ENCODE data around the gene EFCAB12.
"Not testable (repeated sequence)": the region's sequence is repeated elsewhere in the genome, so short reads cannot be mapped to it uniquely, and the experiment has no call there.

Gene EFCAB12

DNA sequence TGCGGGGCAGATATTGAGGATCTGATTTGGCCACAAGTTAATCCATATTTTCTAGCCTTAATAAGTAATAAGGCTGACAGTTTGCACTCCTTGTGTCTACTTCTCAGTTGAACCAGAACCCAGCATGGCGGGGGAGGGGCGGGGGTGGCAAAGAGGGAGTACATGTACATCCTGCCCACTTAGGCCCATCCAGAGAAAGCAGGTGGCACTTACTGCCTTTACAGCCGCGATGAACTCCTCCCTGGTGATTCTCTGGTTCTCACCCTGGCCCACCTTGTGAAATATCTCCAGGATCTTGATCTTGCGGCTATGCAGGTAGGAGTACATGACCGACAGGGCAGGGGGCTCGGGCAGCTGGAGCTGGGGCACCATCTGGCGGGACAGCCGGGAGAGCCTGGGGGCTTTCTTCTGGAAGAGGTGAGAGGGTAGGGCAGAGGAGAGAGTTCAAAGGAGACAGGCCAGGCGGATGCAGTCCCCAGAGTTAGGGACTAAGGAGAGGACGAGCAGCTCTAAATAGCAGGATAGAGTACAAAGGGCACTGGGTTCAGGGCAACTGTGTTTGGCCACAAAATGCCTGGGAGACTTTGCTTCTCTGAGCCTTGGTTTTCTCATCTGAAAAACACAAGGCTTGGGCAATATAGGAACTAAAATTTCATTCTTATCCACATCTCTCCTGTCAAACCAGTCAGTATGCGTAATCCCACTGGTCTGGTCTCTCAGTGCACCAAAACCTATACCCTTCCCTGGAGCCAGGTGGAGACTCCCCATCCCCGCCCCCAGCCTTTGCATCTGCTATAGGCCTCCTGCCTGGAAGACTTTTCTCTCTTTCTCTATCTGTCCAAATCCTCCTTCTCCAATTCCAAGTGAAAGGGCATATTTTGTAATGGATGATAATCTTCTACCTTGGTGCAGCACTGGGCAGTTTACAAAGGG is 10.1 kb downstream of the EFCAB12 start:
- DNase-seq = no peak

DNA sequence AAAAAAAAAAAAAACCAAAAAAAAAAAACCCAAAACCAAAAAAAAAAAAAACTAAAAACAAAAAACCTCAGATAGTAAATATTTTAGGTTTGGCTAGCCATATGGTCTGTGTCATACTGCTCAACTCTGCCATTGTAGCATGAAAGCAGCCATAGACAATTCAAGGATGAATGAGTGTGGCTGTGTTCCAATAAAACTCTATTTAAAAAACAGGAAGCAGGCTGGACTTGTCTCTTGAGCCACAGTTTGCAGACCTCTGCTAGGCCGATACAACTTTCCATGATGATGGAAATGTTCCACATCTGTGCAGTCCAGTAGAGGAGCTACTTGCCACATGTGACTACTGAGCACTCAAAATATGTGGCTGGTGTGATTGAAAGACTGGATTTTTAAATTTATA is 11.1 kb downstream of the EFCAB12 start:
- no peak for DNase-seq

DNA sequence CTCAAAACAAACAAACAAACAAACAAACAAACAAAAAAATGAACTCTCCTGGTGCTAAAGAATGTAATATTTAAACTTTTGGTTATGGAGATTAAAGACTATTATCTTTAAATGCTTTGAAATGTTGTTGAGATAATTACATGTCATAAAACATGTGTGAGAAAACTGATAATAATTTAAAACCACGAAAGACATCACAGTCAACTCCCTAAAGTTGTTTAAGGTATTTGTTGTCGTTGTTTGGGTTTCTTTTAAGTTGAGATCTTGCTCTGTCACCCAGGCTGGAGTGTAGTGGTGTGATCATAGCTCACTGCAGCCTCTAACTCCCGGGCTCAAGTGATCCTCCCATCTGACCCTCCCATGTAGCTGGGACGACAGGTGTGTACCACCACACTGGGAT is 12.0 kb downstream of the EFCAB12 start:
- no peak for DNase-seq

DNA sequence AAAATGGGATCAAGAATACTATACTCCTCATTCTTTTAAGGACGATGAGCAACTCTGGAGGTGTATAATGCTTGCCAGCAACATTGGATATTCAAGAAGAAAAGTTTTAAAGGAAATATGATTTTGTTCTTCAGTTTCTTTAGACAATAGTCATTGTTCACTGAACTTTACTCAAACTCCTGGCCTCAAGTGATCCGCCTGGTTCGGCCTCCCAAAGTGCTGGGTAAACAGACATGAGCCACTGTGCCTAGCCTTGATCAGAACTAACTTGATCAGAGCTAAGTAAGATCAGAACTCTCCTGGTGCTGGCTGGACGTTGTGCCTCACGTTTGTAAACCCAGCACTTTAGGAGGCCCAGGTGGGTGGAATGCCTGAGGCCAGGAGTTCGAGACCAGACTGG is 12.6 kb downstream of the EFCAB12 start:
- DNase-seq = no peak

DNA sequence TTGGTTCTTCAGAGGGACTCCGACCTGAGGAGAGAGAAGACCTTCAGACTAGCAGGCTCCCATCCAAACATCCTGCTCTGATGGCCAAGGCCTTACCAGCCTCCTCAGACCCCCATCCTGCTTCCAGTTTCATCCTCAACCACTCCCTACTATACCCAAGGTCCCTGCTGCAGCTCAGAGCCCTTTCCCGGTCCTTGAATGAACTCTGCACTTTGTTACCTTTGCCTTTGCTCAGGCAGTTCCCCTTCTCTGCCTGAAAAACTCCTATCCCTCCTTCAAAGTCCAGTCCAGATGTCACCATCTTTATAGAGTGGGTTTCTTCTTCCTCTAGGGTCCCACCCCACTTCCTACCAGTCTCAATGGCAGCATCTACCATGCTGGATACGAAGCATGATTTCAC is 13.1 kb downstream of the EFCAB12 start:
- DNase-seq = no peak

DNA sequence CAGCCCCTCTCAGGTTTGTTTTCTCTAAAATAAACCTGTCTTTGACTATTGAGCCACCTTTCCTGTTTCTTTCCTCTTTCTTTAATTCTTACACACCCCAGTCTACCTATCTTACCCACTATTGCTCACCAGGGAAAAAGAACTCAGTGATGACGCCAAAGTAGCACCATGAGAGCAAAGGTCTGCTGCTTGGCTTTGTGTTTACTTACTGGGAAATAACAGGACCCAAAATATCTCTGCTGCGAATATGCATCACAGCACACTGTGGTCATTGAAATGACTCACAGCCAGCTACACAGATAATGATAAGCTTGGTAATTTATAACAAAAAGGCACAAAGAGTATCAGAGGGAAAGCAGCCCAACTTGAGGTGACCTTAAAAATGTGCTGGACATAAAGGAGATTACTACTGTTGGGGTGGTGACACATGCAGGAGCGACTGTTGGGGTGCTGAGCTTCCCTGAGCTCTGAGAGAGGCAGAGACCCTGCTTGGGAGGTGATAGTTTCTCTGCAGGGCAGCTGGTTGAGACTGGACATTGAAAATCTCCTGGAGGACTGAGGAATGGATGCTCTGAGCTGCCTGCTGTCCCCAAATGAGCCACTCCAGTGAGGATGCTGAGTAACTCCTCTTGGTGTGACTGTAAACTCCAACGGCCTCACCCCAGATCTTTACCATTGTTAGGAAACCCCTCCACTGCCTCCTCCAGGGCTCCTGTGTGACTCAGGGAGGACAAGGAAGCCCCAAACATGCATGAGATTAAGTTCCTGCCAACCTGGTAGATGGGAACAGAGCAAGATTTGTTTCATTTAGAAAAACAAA is 14.5 kb downstream of the EFCAB12 start:
- DNase-seq = no peak

DNA sequence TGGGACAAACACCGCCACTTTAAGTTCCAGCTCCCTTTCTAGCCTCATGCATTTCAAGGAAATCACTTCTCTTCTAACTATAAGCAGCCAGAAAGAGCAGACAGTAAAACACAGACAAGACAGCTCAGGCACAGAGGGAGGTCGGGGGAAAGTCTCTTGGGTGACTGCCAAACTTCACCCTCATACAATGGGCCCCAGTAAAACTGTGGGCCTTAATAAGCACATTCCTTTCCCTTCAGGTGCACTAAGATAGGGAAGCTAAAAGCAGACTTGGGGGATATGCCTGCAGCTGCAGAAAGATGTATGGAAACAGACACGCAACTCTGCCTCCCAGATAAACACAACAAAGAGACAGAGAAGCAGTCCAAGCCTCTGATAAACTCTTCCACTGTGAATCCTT is 15.2 kb downstream of the EFCAB12 start:
- not testable (repeated sequence) for DNase-seq

DNA sequence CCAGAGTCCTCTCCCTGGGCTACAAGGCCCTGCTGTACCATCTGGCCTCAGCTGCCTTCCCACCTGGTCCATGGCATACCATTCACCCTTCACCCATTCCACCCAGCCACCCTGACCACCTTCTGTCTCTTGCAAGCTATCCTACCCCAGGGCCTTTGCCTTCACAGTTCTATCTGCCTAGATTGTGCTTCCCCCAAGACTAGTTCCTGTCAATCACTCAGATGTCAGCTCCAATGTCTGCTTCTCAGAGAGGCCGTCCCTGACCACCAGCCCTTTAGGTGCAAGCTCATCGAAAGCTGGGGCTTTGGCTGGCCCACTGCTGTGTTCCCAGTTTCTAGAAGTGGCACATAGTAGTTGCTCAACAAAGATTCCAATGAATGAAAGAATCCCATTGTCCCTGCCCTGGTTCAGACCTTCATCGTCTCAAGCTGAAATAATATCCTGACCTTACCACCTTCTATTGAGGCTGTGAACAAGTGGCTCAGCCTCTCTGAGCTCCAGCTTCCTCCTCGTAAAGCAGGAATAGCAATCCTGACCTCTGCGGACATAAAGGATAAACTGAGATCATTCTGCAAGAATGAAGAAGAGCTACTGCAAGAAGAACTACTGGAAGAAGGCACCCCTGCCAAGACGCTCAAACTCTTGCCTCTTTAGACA is 15.8 kb downstream of the EFCAB12 start:
- no peak for DNase-seq

DNA sequence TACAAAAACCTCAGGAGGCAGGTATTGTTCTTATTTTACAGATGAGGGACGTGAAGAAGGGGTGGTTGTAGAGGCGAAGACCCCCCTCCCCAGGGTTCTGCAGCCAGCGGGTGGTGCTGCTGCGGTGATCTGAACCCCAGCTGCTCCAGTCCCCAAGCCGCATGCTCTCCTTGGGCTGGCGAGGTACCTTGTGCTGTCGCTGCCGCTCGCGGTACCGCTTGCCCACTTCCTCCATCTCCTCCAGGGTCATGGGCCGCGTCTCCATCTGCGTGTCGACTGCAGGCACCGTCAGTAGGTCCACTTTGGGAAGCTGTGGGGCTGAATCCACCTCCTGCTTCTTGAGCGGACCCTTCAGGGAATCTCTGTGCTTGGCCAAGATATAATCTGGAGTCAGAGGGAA is 17.5 kb downstream of the EFCAB12 start:
- DNase-seq = no peak

DNA sequence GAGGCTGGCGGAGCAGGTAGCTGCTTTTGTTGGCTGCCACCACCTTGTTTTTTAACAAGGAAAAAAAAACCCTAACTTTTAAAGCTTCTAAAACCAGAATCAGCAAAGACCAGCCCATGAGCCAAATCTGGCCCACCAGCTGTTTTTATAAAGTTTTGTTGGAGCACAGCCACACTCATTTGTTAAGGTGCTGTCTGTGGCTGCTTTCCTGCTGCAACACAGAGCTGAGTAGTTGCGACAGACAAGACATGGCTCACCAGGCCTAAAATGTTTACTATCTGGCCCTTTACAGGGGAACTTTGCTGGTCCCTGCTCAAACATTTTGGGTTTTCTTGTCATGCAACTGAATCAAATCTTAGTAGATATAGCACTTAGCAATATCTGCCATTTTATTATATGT is 18.9 kb downstream of the EFCAB12 start:
- DNase-seq = no peak

DNA sequence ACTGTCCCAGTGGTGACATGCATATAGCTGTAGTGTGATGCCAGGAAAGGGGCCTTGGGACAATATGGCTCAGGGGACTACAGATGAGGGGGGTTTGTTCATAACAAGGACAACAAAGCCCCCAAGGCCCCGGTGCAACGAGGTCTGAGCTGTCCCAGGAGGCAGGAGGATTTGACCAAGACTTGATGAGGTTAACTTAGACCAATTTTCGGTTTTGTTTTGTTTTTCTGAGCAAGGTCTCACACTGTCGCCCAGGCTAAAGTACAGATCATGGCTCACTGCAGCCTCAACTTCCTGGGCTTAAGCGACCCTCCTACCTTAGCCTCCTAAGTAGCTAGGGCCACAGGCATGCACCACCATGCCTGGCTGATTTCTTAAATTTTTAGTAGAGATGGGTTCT is 23.8 kb downstream of the EFCAB12 start:
- no peak for DNase-seq

DNA sequence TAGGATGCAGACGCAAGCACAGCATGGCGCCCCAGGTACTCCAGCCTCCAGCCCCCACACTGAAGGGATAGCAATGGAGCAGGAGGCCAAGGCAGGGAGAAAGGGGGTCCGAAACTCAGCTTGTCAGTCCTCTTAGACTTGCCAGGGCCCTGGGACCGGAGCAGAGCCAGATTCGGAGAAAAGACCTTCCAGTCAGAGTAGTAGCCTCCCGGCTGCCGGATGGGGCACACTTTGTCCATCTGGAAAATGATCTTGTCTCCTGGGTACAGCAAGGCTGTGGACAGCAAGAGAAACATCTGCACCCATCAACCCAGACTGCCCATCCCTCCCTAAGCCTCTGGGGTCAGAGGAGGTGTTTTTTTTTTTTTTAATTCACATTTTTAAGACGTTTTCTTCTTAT is 24.3 kb downstream of the EFCAB12 start:
- no peak for DNase-seq

DNA sequence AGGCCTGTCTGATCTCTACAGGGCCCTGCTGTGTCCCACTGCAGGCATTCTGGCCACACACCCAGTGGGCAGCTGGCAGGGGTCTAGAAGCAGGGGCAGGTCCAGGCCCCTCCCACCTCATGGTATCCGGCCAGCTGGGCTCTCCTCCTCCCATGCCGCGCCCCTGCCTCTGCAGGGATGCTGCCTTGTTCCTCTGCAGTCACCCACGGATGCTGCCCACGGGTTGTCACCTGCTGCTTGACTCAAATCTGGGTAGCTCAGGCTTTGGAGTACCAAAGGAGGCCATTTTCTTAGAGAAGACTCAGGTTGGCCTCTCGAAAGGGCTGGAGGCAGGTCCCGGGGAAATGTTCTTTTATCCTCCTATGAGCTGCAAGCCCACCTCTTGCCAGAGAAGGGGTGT is 25.0 kb downstream of the EFCAB12 start:
- DNase-seq = no peak

DNA sequence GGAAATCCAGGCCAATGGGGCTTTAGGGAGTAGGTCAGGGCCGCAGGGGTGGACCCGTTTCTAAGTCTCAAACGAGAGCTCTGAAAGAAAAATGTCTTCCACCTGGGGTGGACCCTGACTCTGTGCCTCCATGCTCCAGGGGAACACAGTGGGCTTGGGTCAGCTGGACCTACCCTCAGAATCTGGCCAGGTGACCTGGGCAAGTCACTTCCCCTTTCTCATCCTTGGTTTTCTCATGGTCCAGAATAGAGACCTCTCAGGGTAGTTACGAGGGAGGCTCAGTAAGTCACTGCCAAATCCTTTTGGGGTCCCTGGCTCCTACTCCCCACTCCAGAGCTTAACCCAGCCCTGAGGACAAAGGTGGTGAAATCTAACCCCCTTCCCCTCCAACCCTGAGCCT is 25.8 kb downstream of the EFCAB12 start:
- DNase-seq = no peak

DNA sequence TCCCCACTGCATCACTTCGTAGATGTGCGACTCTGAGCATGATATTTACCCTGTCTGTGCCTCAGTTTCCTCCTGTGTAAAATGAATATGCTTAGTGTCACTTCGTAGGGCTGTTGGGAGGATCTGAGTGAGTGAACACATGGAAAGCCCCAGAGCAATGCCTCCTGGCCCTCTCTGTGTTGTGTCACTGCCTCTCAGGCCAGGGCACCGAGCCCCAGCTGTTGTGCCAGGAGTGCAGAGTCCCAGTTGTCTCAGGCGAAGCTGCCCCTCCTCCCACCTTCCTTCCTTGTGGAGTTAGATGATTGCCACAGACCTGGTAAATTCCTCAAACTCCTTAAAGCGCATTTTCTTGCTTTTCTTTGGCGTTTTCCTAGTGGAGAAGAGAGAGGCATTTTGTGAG is 26.2 kb downstream of the EFCAB12 start:
- no peak for DNase-seq

DNA sequence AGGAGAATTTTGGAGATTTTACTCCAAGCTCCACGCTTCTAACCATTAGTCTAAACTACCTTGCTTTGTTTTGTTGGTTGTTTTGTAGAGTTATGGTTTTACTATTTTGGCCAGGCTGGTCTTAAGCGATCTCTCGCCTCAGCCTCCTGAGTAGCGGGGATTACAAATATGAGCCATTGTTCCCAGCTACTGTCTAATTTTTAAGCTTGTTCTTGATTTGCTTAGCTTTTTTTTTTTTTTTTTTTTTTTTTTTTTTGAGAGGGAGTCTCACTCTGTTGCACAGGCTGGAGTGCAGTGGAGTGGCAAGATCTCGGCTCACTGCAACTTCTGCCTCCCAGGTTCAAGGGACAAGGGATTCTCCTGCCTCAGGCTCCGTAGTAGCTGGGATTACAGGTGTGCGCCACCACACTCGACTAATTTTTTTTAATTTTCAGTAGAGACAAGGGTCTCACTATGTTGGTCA is 28.5 kb downstream of the EFCAB12 start:
- DNase-seq = no peak

DNA sequence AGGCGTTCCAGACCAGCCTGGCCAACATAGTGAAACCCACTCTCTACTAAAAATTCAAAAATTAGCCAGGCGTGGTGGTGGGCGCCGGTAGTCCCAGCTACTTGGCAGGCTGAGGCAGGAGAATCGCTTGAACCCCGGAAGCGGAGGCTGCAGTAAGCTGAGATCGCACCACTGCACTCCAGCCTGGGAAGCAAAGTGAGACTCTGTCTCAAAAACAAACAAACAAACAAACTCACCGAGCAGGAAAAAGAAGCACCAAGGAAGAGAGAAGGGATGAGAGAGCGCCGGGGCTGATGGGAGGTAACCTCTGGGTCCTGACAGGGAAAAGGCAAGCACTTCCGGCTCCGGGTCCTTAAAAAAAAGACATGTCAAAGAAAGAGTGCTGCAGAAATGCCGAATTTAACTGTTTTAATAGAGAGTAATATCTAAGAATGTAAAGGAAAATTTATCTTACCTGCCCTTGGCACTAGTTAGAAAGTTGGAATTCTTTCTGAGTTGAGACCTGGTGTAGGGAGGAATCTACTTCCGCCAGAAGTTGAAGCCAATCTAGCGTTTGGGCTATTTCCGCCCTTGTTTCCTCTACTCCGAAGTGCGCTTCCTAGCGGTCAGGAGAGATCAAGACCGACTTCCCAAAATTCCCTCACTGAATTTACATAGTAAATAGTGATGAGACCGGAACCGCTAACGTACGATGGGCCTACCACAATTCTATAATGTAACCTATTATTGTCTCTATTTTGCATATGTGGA is 29.1 kb downstream of the EFCAB12 start:
- DNase-seq = peak; percentile 57

DNA sequence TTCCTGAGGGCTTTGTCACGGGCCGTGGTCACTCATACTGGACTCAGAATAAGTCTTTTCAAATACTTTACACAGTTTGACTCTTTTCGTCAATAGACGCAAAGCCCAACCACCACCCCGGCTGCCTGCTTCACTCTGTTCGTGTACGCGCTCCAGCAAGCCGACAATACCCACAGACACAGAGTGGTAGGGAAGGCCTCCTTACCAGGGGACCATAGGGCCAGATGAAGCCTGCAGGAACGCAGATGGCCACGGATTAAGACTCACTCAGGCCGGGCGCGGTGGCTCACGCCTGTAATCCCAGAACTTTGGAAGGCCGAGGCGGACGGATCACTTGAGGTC is 29.7 kb downstream of the EFCAB12 start:
- DNase-seq = no peak

DNA sequence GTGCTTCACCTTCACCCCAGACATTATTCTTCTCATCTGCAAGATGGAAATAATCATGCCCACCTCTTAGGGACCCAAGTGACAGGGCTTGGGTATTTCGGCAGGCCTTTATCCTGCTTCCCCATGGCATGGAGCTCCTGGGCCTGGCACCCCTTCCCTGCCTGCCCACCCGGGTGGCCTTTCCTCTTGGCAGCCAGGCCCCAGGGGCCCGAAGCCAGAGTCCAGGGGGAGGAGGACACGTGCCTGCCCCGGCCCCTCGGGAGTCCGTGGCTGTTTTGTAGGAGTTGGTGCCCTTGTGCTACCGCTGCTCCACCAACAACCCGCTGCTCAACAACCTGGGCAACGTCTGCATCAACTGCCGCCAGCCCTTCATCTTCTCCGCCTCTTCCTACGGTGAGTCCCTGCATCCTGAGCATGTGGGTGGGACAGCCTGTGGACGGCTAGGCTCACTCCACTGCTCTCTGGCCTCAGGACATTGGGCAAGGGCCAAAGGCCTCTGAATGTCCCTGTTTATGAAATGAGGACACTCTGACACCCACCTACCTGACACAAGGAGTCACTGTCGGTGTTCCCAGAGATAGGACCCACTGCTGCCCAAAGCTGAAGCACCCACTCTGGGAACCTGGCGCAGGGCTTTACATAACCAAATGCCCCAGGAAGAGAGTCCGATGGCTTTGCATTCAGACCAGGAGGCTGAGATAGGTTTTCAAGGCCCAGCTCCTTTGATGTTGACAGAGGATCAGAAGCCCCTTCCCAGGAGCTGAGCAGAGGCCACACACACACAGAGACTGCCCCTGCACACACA is 34.5 kb downstream of the EFCAB12 start:
- not testable (repeated sequence) for DNase-seq

DNA sequence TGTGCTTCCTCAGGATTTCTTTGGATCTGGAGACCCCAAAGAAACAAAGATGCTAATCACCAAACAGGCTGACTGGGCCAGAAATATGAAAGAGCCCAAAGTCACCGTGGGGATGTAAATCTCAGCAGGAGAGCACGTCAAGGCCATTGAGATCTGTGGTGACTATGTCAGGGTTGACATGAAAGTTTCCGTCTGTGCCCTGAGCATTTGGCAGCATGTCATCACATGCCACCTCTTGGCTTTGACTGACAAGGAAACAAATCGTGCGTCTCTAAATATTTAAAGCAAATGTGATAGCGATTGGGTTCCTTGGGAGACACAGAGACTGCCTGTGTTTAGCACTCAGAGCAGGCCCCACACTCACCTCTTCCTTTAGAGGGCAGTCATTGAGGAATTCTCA is 35.2 kb downstream of the EFCAB12 start:
- no peak for DNase-seq

DNA sequence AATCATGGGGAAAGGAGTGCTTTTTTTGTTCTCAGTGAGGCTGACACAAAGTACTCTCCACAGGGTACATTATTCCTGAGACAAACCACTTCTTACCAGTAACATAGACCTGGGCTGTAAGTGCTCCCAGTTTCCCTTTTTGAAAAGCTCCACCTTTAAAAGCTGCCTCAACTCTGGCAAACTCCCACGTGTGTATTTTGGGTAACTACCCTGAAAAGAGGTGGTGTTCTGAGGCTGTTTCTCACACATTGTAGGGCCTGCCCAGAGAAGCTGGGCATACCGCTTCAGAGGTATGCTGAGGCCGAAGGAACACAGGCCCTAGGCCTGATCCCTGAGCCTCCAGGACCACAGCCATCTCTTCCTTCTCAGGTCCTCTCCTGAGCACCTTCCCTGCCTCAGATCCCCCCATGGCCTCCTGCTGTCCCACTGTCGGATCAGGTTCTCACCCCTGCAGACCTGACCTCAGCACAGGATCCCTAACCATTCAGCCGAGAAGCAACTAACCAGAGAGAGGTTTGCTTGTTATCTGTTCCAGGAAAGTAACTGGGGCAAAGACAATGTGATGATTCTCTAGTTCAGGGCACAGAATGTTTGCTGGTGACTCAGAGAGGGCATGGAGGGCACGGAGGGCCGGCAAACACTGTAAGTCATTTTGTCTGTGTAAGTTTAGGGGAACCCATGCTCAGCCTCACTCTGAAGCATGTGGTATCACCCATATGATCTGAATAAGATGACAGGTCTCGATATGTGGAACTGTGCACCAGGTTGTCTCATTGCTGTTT is 36.1 kb downstream of the EFCAB12 start:
- not testable (repeated sequence) for DNase-seq

All from activated effector memory CD4-positive, alpha-beta T cell treated with Interleukin-2 at 50 U/mL for 16 hours (primary cell).